Prostate gland (tissue), 2 donors: ENCODE measurements around the gene CGN.

Experiments
- POLR2A ChIP-seq: fragments of 450-650 bp; IDR thresholded peaks from one replicate; pipeline ENCODE4 v1.6.1; 2016; ENCODE audit warnings: antibody characterized with exemption, mild to moderate bottlenecking
- POLR2AphosphoS5 ChIP-seq: sonication (generic); formaldehyde crosslinking; IDR thresholded peaks from one replicate; pipeline ENCODE4 v1.6.1; 2017; ENCODE audit warnings: antibody characterized with exemption
- TF ChIP-seq, protein P1 (sequence below), 4 experiments: fragments of 200-600 bp in 2 of 4; fragments of 450-650 bp in 2 of 4; sonication (generic) in 2 of 4; IDR thresholded peaks; 1 replicate in 3 of 4; 2 replicates in 1 of 4; pipeline ENCODE4 v1.5.1; 2016 to 2019; ENCODE audit warnings: antibody characterized with exemption in 4 of 4, mild to moderate bottlenecking in 2 of 4, moderate library complexity in 2 of 4

DNA sequence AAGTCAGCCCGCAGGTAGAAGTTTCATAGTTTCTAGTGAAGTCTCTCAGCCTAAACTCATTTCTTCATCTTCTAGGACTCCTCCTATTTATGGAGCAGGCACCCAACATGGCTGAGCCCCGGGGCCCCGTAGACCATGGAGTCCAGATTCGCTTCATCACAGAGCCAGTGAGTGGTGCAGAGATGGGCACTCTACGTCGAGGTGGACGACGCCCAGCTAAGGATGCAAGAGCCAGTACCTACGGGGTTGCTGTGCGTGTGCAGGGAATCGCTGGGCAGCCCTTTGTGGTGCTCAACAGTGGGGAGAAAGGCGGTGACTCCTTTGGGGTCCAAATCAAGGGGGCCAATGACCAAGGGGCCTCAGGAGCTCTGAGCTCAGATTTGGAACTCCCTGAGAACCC is 7.2 kb downstream of the CGN start:
- TF ChIP-seq, protein P1, sequence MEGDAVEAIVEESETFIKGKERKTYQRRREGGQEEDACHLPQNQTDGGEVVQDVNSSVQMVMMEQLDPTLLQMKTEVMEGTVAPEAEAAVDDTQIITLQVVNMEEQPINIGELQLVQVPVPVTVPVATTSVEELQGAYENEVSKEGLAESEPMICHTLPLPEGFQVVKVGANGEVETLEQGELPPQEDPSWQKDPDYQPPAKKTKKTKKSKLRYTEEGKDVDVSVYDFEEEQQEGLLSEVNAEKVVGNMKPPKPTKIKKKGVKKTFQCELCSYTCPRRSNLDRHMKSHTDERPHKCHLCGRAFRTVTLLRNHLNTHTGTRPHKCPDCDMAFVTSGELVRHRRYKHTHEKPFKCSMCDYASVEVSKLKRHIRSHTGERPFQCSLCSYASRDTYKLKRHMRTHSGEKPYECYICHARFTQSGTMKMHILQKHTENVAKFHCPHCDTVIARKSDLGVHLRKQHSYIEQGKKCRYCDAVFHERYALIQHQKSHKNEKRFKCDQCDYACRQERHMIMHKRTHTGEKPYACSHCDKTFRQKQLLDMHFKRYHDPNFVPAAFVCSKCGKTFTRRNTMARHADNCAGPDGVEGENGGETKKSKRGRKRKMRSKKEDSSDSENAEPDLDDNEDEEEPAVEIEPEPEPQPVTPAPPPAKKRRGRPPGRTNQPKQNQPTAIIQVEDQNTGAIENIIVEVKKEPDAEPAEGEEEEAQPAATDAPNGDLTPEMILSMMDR (IDR thresholded peaks at IDR 0.05) = no peak
- no peak for TF ChIP-seq POLR2AphosphoS5
- no peak for TF ChIP-seq POLR2A
